Activated T-helper 1 cell treated with Interleukin-2 at 50 U/mL for 16 hours (primary cell): ENCODE data around the gene PSD2.

Source experiments
- DNase-seq: peaks from one replicate; pipeline ENCODE4 v3.0.0-alpha.2; 2020; ENCODE audit warnings: low read depth

Gene PSD2

GRCh38 chr5:139812836-139813805 is 17.5 kb downstream of the PSD2 start:
- no peak for DNase-seq

- no peak for DNase-seq
Measured at GRCh38 chr5:139814191-139814601, 18.6 kb downstream of the PSD2 start.

GRCh38 chr5:139814704-139815280 is 19.2 kb downstream of the PSD2 start:
- DNase-seq = no peak

- no peak for DNase-seq
Measured at GRCh38 chr5:139816566-139816965, 21.0 kb downstream of the PSD2 start.

- no peak for DNase-seq
Measured at GRCh38 chr5:139817362-139817761, 21.8 kb downstream of the PSD2 start.

- DNase-seq = no peak
Measured at GRCh38 chr5:139817970-139818369, 22.4 kb downstream of the PSD2 start.

- no peak for DNase-seq
Measured at GRCh38 chr5:139820130-139820529, 24.5 kb downstream of the PSD2 start.

- no peak for DNase-seq
Measured at GRCh38 chr5:139820606-139821005, 25.0 kb downstream of the PSD2 start.

GRCh38 chr5:139821806-139822552 is 26.4 kb downstream of the PSD2 start:
- no peak for DNase-seq

GRCh38 chr5:139822553-139823425 is 27.2 kb downstream of the PSD2 start:
- DNase-seq = no peak

GRCh38 chr5:139823757-139824355 is 28.2 kb downstream of the PSD2 start:
- DNase-seq = no peak

- no peak for DNase-seq
Measured at GRCh38 chr5:139825690-139826089, 30.1 kb downstream of the PSD2 start.

- no peak for DNase-seq
Measured at GRCh38 chr5:139828207-139828895, 32.7 kb downstream of the PSD2 start.

GRCh38 chr5:139829471-139829870 is 33.9 kb downstream of the PSD2 start:
- no peak for DNase-seq

- DNase-seq = no peak
Measured at GRCh38 chr5:139831624-139832023, 36.0 kb downstream of the PSD2 start.

GRCh38 chr5:139833525-139833924 is 37.9 kb downstream of the PSD2 start:
- DNase-seq = no peak

- DNase-seq = no peak
Measured at GRCh38 chr5:139835656-139836055, 40.0 kb downstream of the PSD2 start.

GRCh38 chr5:139836469-139837208 is 41.0 kb downstream of the PSD2 start:
- DNase-seq = no peak

GRCh38 chr5:139837711-139838380 is 42.2 kb downstream of the PSD2 start:
- DNase-seq = no peak
